ENCODE measurements around the gene NDNF.

GRCh38 chr4:121093261-121093660 lies 20.9 kb upstream of the NDNF start:
- TF ChIP-seq, protein P1, sequence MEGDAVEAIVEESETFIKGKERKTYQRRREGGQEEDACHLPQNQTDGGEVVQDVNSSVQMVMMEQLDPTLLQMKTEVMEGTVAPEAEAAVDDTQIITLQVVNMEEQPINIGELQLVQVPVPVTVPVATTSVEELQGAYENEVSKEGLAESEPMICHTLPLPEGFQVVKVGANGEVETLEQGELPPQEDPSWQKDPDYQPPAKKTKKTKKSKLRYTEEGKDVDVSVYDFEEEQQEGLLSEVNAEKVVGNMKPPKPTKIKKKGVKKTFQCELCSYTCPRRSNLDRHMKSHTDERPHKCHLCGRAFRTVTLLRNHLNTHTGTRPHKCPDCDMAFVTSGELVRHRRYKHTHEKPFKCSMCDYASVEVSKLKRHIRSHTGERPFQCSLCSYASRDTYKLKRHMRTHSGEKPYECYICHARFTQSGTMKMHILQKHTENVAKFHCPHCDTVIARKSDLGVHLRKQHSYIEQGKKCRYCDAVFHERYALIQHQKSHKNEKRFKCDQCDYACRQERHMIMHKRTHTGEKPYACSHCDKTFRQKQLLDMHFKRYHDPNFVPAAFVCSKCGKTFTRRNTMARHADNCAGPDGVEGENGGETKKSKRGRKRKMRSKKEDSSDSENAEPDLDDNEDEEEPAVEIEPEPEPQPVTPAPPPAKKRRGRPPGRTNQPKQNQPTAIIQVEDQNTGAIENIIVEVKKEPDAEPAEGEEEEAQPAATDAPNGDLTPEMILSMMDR (conservative IDR thresholded peaks at IDR 0.05 in 1 of 2, IDR thresholded peaks at IDR 0.05 in 1 of 2; ENCODE audit: low read depth in 1 of 2, low read length in 2 of 2) = no peak
- no peak for TF ChIP-seq EZH2 (IDR thresholded peaks at IDR 0.05; ENCODE audit: low read length, missing control alignments)

Data from fibroblast of lung (primary cell).